ENCODE measurements around the gene KIF1A.
"Not testable (repeated sequence)": the region's sequence is repeated elsewhere in the genome, so short reads cannot be mapped to it uniquely, and the experiment has no call there.

Gene KIF1A

GRCh38 chr2:240782886-240783818, 36.9 kb downstream of the KIF1A start:
- H3K36me3 ChIP-seq (ENCODE audit: control insufficient read depth, insufficient read depth, low read length) = no peaks in the 10 kb centered on the region

GRCh38 chr2:240782221-240782885, 37.7 kb downstream of the KIF1A start:
- no peak for DNase-seq (ENCODE audit: extremely low read depth, insufficient read length)
- H3K27me3 ChIP-seq (replicated peaks; ENCODE audit: control insufficient read depth, insufficient read depth, low read length) = no peaks in the 10 kb centered on the region
- H3K36me3 ChIP-seq (ENCODE audit: control insufficient read depth, insufficient read depth, low read length) = no peaks in the 10 kb centered on the region
- H3K4me3 ChIP-seq (replicated peaks; ENCODE audit: low read depth, low read length) = no peak overlapping the region
- no peak for TF ChIP-seq CTCF (IDR thresholded peaks at IDR 0.05; ENCODE audit: insufficient read depth, low read length, poor library complexity, severe bottlenecking)

More at GRCh38 chr2:240782886-240783818, 36.9 kb downstream of the KIF1A start:
- Histone ChIP-seq H3K27me3 (replicated peaks; ENCODE audit: control insufficient read depth, insufficient read depth, low read length) (no peaks in the 10 kb centered on the region), H3K4me3 (replicated peaks; ENCODE audit: low read depth, low read length) (no peak overlapping the region)
- no peak for DNase-seq (ENCODE audit: extremely low read depth, insufficient read length)
- no peak for TF ChIP-seq CTCF (IDR thresholded peaks at IDR 0.05; ENCODE audit: insufficient read depth, low read length, poor library complexity, severe bottlenecking)

GRCh38 chr2:240781471-240782220, 38.4 kb downstream of the KIF1A start:
- no peaks in the 10 kb centered on the region for H3K27me3 ChIP-seq (replicated peaks; ENCODE audit: control insufficient read depth, insufficient read depth, low read length)
- no peaks in the 10 kb centered on the region for H3K36me3 ChIP-seq (ENCODE audit: control insufficient read depth, insufficient read depth, low read length)
- no peak for DNase-seq (ENCODE audit: extremely low read depth, insufficient read length)
- no peak for TF ChIP-seq CTCF (IDR thresholded peaks at IDR 0.05; ENCODE audit: insufficient read depth, low read length, poor library complexity, severe bottlenecking)
- no peak overlapping the region for H3K4me3 ChIP-seq (replicated peaks; ENCODE audit: low read depth, low read length)

- no peak for DNase-seq (ENCODE audit: extremely low read depth, insufficient read length)
- no peak overlapping the region for H3K4me3 ChIP-seq (replicated peaks; ENCODE audit: low read depth, low read length)
- H3K36me3 ChIP-seq (ENCODE audit: control insufficient read depth, insufficient read depth, low read length) = no peaks in the 10 kb centered on the region
- H3K27me3 ChIP-seq (replicated peaks; ENCODE audit: control insufficient read depth, insufficient read depth, low read length) = no peaks in the 10 kb centered on the region
- no peak for TF ChIP-seq CTCF (IDR thresholded peaks at IDR 0.05; ENCODE audit: insufficient read depth, low read length, poor library complexity, severe bottlenecking)
These were observed 39.9 kb downstream of the KIF1A start for GRCh38 chr2:240780023-240780700.

- H3K27me3 ChIP-seq (replicated peaks; ENCODE audit: control insufficient read depth, insufficient read depth, low read length); H3K36me3 ChIP-seq (ENCODE audit: control insufficient read depth, insufficient read depth, low read length); H3K4me3 ChIP-seq (replicated peaks; ENCODE audit: low read depth, low read length); DNase-seq (ENCODE audit: extremely low read depth, insufficient read length): not testable (repeated sequence)
These were observed 40.7 kb downstream of the KIF1A start for GRCh38 chr2:240779250-240779832.

Measured in GM06990 (cell line).